DOHH2 (cell line): ENCODE results near the gene DSC3.

Source experiments
- H3F3A ChIP-seq: fragments of 200-600 bp; sonication (generic), shearing (Covaris generic); 2 replicates; pipeline ENCODE4 v1.6.0; 2016; ENCODE audit warnings: antibody characterized with exemption, mild to moderate bottlenecking; ENCODE audit not compliant: control insufficient read depth, insufficient read depth
- H3K27ac ChIP-seq: fragments of 200-600 bp; sonication (generic); 2 replicates; pipeline ENCODE4 v1.5.1; 2014; ENCODE audit warnings: low read depth, mild to moderate bottlenecking, low read length, moderate library complexity
- H3K27me3 ChIP-seq: fragments of 200-600 bp; sonication (generic); 2 replicates; pipeline ENCODE4 v1.6.1; 2014; ENCODE audit warnings: mild to moderate bottlenecking, low read length, mixed read lengths; ENCODE audit not compliant: control insufficient read depth
- H3K36me3 ChIP-seq: fragments of 200-600 bp; sonication (generic); 2 replicates; pipeline ENCODE4 v1.6.1; 2014; ENCODE audit warnings: mild to moderate bottlenecking, low read length, moderate library complexity, mixed read lengths; ENCODE audit not compliant: control insufficient read depth
- H3K4me1 ChIP-seq: fragments of 200-600 bp; sonication (generic); 2 replicates; pipeline ENCODE4 v1.6.1; 2014; ENCODE audit warnings: mild to moderate bottlenecking, low read length, mixed read lengths; ENCODE audit not compliant: control insufficient read depth
- H3K4me2 ChIP-seq: fragments of 200-600 bp; sonication (generic); 2 replicates; pipeline ENCODE4 v1.6.0; 2014; ENCODE audit warnings: mild to moderate bottlenecking, low read length, moderate library complexity
- H3K4me3 ChIP-seq: fragments of 200-600 bp; sonication (generic); 2 replicates; pipeline ENCODE4 v1.5.1; 2014; ENCODE audit warnings: mild to moderate bottlenecking, low read length, mixed read lengths
- H3K79me2 ChIP-seq: fragments of 200-600 bp; sonication (generic); 2 replicates; pipeline ENCODE4 v1.6.1; 2014; ENCODE audit warnings: mild to moderate bottlenecking, low read length, mixed read lengths; ENCODE audit not compliant: control insufficient read depth
- H3K9me2 ChIP-seq: fragments of 200-600 bp; sonication (generic); replicated peaks from 2 replicates; pipeline ENCODE4 v1.6.1; 2014; ENCODE audit warnings: mild to moderate bottlenecking, low read length, mixed read lengths; ENCODE audit not compliant: control insufficient read depth
- H3K9me3 ChIP-seq: fragments of 200-600 bp; sonication (generic); 2 replicates; pipeline ENCODE4 v1.6.1; 2014; ENCODE audit warnings: antibody characterized with exemption, low read length, mixed read lengths; ENCODE audit not compliant: control insufficient read depth, insufficient read depth
- H4K20me1 ChIP-seq: fragments of 200-600 bp; sonication (generic); 2 replicates; pipeline ENCODE4 v1.6.0; 2014; ENCODE audit warnings: low read depth, mild to moderate bottlenecking, antibody characterized with exemption, low read length, moderate library complexity; ENCODE audit not compliant: control insufficient read depth, insufficient read depth
- CTCF ChIP-seq: fragments of 200-600 bp; sonication (generic); IDR thresholded peaks from one replicate; pipeline ENCODE4 v1.5.1; 2014; ENCODE audit warnings: antibody characterized with exemption, mild to moderate bottlenecking, low read depth, low read length; ENCODE audit not compliant: poor library complexity, severe bottlenecking
- EZH2phosphoT487 ChIP-seq: fragments of 200-600 bp; sonication (generic); IDR thresholded peaks from 2 replicates; pipeline ENCODE4 v1.6.1; 2017; ENCODE audit warnings: borderline replicate concordance, mild to moderate bottlenecking, antibody characterized with exemption, low read length, moderate library complexity, mixed read lengths

Gene DSC3

GRCh38 chr18:30988440-30988839 lies 54.1 kb downstream of the DSC3 start:
- no peaks in the 10 kb centered on the region for H3K4me1 ChIP-seq
- no peaks in the 10 kb centered on the region for H3K9me2 ChIP-seq
- no peak overlapping the region for H3K27ac ChIP-seq
- no peaks in the 10 kb centered on the region for H3K36me3 ChIP-seq
- no peaks in the 10 kb centered on the region for H3K27me3 ChIP-seq
- TF ChIP-seq CTCF: no peak
- no peak for TF ChIP-seq EZH2phosphoT487
- no peaks in the 10 kb centered on the region for H3K9me3 ChIP-seq
- H3F3A ChIP-seq: no peaks in the 10 kb centered on the region
- H3K4me2 ChIP-seq: no peak overlapping the region
- H4K20me1 ChIP-seq: no peaks in the 10 kb centered on the region
- no peaks in the 10 kb centered on the region for H3K79me2 ChIP-seq
- no peak overlapping the region for H3K4me3 ChIP-seq

- TF ChIP-seq CTCF (no peak), EZH2phosphoT487 (no peak)
- H3K9me2 ChIP-seq: no peaks in the 10 kb centered on the region
- no peak overlapping the region for H3K4me3 ChIP-seq
- no peaks in the 10 kb centered on the region for H3K27me3 ChIP-seq
- no peaks in the 10 kb centered on the region for H3K4me1 ChIP-seq
- H4K20me1 ChIP-seq: no peaks in the 10 kb centered on the region
- no peak overlapping the region for H3K4me2 ChIP-seq
- H3K79me2 ChIP-seq: no peaks in the 10 kb centered on the region
- H3F3A ChIP-seq: no peaks in the 10 kb centered on the region
- no peak overlapping the region for H3K27ac ChIP-seq
- no peaks in the 10 kb centered on the region for H3K9me3 ChIP-seq
- H3K36me3 ChIP-seq: no peaks in the 10 kb centered on the region
Measured at GRCh38 chr18:30987467-30988241, 54.9 kb downstream of the DSC3 start.

- Histone ChIP-seq H3K36me3 (no peaks in the 10 kb centered on the region), H4K20me1 (no peaks in the 10 kb centered on the region), H3K9me2 (no peaks in the 10 kb centered on the region), H3K4me3 (no peak overlapping the region), H3K79me2 (no peaks in the 10 kb centered on the region), H3F3A (no peaks in the 10 kb centered on the region), H3K27me3 (no peaks in the 10 kb centered on the region), H3K4me2 (no peak overlapping the region), H3K9me3 (no peaks in the 10 kb centered on the region), H3K27ac (no peak overlapping the region), H3K4me1 (no peaks in the 10 kb centered on the region)
- TF ChIP-seq CTCF (no peak), EZH2phosphoT487 (no peak)
Measured at GRCh38 chr18:30985753-30986152, 56.8 kb downstream of the DSC3 start.
